Stimulated activated CD4-positive, alpha-beta T cell treated with anti-CD3 and anti-CD28 coated beads, Interleukin-1b, Interleukin-23, amount 100 ng/mL, for 24 hours (primary cell): ENCODE measurements around the gene R3HDML.

ENCODE experiments used
- DNase-seq, 4 experiments: peaks; one replicate each; pipeline ENCODE4 v3.0.0-alpha.2; 2020; ENCODE audit warnings: low read depth in 4 of 4, low spot score in 1 of 4

Gene R3HDML

GRCh38 chr20:44361021-44361420, 24.2 kb downstream of the R3HDML start:
- DNase-seq: no peak

GRCh38 chr20:44362466-44362940, 25.7 kb downstream of the R3HDML start:
- DNase-seq: no peak

GRCh38 chr20:44364068-44364467, 27.2 kb downstream of the R3HDML start:
- DNase-seq: no peak

GRCh38 chr20:44364780-44365179, 27.9 kb downstream of the R3HDML start:
- DNase-seq: no peak

- DNase-seq: no peak
Measured at GRCh38 chr20:44367746-44368145, 30.9 kb downstream of the R3HDML start.

GRCh38 chr20:44370639-44371218, 33.9 kb downstream of the R3HDML start:
- DNase-seq: no peak

- DNase-seq: no peak
Measured at GRCh38 chr20:44382641-44383040, 45.8 kb downstream of the R3HDML start.

GRCh38 chr20:44384423-44385027, 47.7 kb downstream of the R3HDML start:
- peak; percentile 71 to 81 (median 76) for DNase-seq

GRCh38 chr20:44388466-44389023, 51.7 kb downstream of the R3HDML start:
- peak; percentile 18 to 62 (median 50) for DNase-seq

- DNase-seq: no peak
Measured at GRCh38 chr20:44389871-44390270, 53.0 kb downstream of the R3HDML start.

- DNase-seq: no peak
Measured at GRCh38 chr20:44390280-44390679, 53.4 kb downstream of the R3HDML start.

GRCh38 chr20:44392088-44392775, 55.4 kb downstream of the R3HDML start:
- no peak for DNase-seq

- no peak for DNase-seq
Measured at GRCh38 chr20:44392776-44393607, 56.1 kb downstream of the R3HDML start.

GRCh38 chr20:44393608-44394451, 57.0 kb downstream of the R3HDML start:
- DNase-seq: no peak

GRCh38 chr20:44394452-44394701, 57.5 kb downstream of the R3HDML start:
- no peak for DNase-seq

GRCh38 chr20:44394702-44395460, 58.0 kb downstream of the R3HDML start:
- no peak for DNase-seq

GRCh38 chr20:44395461-44396340, 58.9 kb downstream of the R3HDML start:
- DNase-seq: no peak

- DNase-seq: no peak
Measured at GRCh38 chr20:44396369-44397130, 59.7 kb downstream of the R3HDML start.
